Activated CD4-positive, alpha-beta T cell treated with anti-CD3 and anti-CD28 coated beads, Interleukin-2, Interleukin-4, amounts not matched to agents 100 ng/mL and 50 ng/mL, durations not matched to agents 16 hours and 8 hours (primary cell): Measurements from ENCODE around the gene BCL2L14.
A peak's percentile ranks its signal among the peaks of the same experiment; 100 is the strongest.

Experiments
- DNase-seq: peaks from one replicate; pipeline ENCODE4 v3.0.0-alpha.2; 2020; ENCODE audit warnings: low spot score

The BCL2L14 gene

DNA sequence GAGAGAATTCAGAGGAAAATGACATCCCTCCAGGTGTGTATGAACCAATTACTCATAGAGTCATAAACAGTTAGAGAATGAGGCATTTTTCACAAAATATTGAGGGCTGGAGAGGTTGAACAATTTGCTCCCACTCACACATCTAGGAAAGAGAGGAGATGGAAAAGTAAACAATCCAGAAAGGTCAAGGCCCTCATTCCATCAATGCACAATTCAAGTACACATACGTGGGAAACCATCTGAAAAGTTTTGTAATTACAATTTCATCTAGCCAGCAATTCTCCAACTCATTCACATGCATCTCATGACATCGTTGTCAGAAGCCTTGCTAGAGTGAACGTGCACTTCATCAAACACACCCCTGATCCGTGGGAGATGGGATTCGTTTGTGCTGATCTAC is 15.7 kb upstream of the BCL2L14 start:
- no peak for DNase-seq

- DNase-seq: no peak
These were observed 13.8 kb upstream of the BCL2L14 start for GRCh38 chr12:12056951-12057350.

DNA sequence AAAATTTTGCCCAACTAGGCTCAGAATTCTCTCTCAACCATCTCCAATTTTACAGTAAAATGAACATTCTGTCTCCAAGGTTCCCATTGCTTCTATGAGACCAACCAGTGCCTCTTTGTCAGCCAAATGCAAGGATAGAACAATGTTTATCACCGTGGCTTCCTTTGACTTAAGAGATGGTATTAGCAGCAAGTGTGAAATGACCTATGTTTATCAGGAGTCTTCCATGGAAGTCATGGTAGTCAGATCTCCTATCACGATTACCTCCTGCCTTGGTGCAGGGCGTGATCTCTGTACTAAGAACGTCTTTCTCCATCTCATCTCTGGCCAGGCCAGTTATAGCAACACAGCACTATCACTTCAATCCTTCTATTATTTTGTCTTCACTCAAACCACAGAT is 6.1 kb upstream of the BCL2L14 start:
- DNase-seq: no peak

- no peak for DNase-seq
These were observed 2.0 kb upstream of the BCL2L14 start for GRCh38 chr12:12068751-12069150.

DNA sequence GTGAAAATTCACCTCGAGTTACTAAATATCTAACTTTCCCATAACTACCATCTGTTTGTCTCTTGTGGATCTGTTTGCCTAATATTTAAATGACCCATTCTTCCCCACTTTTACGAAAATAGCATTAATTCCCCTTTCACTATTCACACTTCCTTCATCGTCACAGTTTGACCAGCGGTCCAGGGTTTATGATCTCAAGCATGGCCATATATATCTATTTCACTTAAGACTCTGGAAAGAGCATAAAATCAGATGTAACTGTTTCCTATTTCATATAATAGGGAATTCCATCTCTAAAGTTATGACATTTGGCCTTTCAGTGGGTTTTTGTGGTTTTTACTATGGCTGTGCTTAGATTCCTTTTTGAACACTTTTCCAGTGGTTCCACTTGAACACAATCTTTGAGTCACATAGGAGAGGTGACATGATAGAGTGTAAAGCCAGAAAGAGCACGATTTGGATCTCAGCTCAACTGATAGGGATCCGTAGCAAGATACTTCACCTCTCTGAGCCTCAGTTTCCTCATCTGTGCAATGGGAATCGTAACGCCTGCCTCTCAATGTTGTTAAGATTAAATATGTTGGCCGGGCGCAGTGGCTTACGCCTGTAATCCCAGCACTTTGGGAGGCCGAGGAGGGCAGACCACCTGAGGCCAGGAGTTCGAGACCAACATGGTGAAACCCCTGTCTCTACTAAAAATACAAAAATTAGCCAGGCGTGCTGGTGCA is 754 bp upstream of the BCL2L14 start:
- DNase-seq: no peak

DNA sequence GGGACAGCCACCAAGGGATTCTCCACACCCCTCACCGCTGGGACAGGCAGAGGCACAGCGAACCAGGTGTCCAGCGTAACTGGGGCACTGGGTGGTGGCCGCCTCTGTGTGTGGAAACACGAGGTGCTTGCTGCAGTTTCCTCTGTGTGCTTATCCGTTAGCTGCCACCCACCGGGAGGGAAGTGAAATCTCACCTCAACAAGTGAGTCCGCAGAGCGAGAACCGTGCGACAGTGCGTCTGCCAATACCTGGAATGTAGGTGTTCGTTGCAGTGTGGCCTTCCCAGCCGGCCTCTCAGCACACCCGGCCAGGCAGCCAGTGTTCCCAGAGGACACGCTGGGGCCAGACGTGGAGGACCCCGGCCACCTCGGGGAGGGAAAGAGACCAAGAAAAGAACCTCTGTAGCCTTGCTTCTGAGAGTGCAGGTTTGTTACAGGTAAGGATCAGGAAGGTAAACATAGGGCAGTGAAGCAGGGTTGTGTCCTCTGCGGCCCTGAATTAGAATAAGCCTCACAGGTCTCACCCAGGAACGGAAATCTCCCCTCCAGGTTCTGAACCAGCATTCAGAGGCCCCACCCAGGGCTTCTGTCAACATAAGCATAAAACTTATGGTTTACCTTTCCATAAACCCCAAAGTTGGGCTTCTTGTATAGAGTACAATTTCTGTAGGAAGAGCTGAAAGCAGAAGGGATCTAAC is 1.5 kb downstream of the BCL2L14 start:
- no peak for DNase-seq

DNA sequence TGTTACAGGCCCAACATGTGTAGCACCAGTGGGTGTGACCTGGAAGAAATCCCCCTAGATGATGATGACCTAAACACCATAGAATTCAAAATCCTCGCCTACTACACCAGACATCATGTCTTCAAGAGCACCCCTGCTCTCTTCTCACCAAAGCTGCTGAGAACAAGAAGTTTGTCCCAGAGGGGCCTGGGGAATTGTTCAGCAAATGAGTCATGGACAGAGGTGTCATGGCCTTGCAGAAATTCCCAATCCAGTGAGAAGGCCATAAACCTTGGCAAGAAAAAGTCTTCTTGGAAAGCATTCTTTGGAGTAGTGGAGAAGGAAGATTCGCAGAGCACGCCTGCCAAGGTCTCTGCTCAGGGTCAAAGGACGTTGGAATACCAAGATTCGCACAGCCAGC is 8.6 kb downstream of the BCL2L14 start:
- no peak for DNase-seq

DNA sequence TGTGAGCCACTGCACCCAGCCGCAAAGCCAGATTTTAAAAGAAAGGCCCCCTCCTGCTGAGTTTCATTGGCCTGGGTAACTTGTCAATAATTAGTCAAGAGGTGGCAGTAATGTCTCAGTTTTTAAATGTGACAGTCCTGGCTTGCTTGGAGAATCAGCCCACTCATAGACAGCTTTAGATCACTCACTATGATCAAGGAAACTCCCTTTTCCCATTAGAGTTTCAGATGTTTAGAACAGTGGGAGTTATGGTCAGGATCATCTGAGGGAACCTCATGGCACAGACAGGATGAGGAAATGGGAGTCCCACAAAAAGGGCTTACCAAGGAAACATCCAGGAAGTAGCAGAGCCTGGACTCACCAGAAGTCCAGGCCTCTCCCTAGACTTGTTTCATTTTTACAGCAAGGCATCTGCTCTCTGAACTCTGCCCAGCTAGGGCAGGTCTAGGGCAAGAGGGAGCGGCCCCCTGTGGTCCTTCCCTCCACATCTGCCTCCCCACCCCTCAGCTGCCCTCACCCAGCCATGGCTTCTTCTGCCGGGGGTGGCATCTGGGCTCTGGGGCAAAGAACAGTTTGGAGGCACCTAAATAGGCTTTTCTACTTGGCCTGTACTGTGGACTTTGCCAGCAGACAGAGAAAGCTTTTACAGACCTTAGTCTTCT is 11.2 kb downstream of the BCL2L14 start:
- DNase-seq: peak; percentile 17

DNA sequence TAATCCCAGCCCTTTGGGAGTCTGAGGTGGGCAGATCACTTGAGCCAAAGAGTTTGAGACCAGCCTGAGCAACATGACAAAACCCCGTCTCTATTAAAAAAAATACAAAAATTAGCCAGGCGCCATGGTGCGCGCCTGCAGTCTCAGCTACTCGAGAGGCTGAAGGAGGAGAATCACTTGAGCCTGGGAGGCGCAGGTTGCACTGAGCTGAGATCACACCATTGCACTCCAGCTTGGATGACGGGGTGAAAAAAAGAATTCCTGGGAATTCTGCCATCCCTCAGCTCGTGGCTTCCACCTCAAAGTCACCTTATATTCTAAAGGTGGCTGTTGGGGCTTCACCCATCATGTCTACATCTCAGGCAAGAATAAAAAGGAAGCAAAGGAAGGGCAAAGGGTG is 12.9 kb downstream of the BCL2L14 start:
- no peak for DNase-seq

DNA sequence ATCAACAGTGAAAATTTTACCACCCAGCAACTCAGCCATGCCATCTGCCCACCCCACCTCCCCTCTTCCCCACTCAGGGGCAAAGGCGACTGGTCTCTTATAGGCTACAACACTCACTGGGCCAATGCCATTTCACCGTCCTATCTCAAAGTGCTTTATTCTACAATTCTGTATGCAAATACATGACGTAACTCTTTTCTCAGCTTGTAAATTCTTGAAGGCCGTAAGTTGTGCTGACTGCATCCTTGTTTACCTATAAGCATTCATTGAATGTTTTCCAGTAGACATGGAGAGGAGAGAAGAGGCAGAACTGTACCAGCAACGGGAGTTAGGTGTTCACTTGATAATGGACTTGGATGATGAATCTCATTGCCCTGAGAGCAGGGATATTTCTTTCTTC is 15.6 kb downstream of the BCL2L14 start:
- DNase-seq: no peak

- no peak for DNase-seq
These were observed 16.4 kb downstream of the BCL2L14 start for GRCh38 chr12:12086973-12087692.

GRCh38 chr12:12087693-12088034 is 16.9 kb downstream of the BCL2L14 start:
- no peak for DNase-seq

- DNase-seq: no peak
These were observed 17.4 kb downstream of the BCL2L14 start for GRCh38 chr12:12088147-12088546.

GRCh38 chr12:12088761-12089160 is 18.0 kb downstream of the BCL2L14 start:
- no peak for DNase-seq

DNA sequence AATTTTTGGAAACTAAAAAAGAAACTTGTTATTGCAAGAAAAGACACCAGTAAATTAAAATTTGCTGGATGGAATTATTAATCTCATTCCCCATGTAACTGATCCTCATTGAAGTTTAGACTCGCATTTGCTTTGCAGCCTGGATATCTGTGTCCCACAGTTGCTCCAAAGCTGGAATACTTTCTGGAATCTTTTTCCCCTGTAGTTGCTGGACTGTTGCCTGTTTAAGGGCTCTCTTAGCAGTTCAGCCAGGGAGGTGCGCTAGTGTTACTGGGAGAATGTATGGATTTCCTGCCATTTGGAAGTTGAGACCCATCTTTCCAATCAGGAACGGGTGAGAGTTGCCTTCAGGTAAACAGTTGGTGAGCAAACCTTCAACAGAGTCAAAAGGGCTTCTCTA is 20.3 kb downstream of the BCL2L14 start:
- DNase-seq: no peak

DNA sequence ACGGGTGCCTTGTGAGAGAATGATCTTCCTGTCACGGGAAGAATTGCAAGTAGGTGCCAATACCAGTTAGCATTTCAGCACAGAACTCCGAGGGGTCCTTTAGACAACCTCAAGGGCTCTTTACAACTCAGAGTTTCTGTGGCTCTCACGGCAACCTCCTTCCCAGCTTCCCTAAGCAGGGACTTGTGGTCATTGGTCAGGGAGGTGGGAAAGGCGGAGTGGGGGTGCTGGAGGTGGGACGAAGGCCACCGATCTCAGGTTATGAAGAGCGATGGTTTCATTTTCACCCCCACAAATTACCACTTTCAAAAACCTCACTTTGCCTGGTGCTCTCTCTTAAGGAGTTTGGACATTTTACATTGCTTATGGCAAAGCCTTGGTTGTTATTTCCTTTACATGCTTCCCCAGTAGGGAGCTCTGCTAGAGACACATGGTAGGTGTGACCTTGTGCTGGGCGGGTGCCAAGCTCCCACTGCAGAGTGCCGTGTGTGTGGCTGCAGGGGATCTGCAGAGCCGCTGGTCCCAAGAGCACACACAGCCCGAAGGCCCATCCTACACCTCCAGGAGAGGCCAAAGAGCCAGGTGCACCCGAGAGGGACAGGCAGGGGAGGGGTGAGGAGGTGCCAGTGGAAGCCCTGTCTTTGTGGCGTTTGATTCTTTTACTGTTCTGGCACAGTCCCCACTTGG is 21.4 kb downstream of the BCL2L14 start:
- DNase-seq: no peak

- DNase-seq: no peak
These were observed 23.7 kb downstream of the BCL2L14 start for GRCh38 chr12:12094481-12094880.

DNA sequence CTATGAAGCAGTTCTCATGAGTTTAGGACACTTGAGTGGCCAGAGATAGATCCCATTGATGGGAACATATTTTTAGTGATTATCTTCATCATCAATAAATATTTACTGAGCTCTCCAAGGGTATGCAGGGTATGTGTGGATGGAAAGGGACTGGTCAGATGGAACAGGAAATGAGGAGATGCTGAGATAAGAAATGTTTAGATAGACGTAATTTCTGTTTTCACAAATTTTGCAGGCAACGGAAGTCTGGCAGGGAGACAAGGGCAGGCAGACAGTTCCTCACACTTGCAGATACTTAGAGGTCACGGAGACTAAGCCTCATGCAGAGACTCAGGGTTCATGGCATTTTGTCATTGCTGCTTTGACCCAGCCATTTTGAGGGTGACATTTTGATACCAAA is 24.3 kb downstream of the BCL2L14 start:
- DNase-seq: no peak

- DNase-seq: no peak
These were observed 27.4 kb downstream of the BCL2L14 start for GRCh38 chr12:12097891-12098690.

DNA sequence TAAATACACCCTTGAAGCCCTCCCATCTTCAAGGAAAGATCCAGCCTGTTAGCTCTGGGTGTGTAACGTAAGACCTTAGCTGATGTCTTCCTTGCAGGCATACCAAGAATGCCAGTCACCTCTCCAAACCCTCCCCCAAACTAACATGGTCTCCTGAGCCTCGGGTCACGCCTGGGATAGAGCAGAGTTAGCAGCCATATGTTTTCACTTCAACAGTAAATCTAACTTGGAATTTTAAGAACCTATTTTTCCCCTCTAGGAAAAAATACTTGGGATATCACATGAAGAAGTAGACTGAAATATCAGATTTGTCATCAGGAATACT is 27.9 kb downstream of the BCL2L14 start:
- DNase-seq: no peak

DNA sequence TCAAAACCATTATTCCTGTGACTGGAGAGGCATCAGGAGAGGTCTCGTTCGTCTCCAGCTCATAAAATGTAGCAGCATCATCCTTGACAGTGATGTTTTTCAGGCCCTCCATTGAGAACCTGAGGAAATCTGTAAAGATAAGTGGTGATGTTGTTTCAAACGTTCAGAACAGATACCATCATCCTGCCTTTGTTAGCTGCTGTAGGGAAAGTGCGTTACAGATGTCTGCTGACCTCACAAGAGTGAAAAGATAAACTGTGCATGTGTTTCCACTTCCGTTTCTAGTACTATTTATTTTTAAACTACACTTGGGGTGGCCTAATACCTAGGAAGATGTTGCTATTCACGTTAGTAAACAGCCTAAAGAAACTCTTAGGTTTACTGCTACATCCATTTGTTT is 28.4 kb downstream of the BCL2L14 start:
- DNase-seq: no peak

- no peak for DNase-seq
These were observed 36.9 kb downstream of the BCL2L14 start for GRCh38 chr12:12107678-12108077.
